ENCODE results near the gene PRKG1.
"Not testable (repeated sequence)": the region's sequence is repeated elsewhere in the genome, so short reads cannot be mapped to it uniquely, and the experiment has no call there.

Gene PRKG1

GRCh38 chr10:52007091-52007490 lies 932.8 kb downstream of the PRKG1 start:
- DNase-seq (ENCODE audit: low spot score) = no peak

GRCh38 chr10:52011118-52011517 lies 936.8 kb downstream of the PRKG1 start:
- DNase-seq (ENCODE audit: low spot score) = no peak

GRCh38 chr10:52019077-52019555 lies 944.8 kb downstream of the PRKG1 start:
- no peak for DNase-seq (ENCODE audit: low spot score)

GRCh38 chr10:52019656-52020055 lies 945.4 kb downstream of the PRKG1 start:
- DNase-seq (ENCODE audit: low spot score) = no peak

- DNase-seq (ENCODE audit: low spot score) = no peak
Observed at GRCh38 chr10:52020173-52020572, 945.9 kb downstream of the PRKG1 start.

- no peak for DNase-seq (ENCODE audit: low spot score)
Observed at GRCh38 chr10:52020702-52021101, 946.4 kb downstream of the PRKG1 start.

- DNase-seq (ENCODE audit: low spot score) = no peak
Observed at GRCh38 chr10:52027055-52027705, 952.9 kb downstream of the PRKG1 start.

GRCh38 chr10:52028523-52028858 lies 954.2 kb downstream of the PRKG1 start:
- DNase-seq (ENCODE audit: low spot score) = no peak

- no peak for DNase-seq (ENCODE audit: low spot score)
Observed at GRCh38 chr10:52029628-52030027, 955.3 kb downstream of the PRKG1 start.

GRCh38 chr10:52030051-52030790 lies 955.9 kb downstream of the PRKG1 start:
- no peak for DNase-seq (ENCODE audit: low spot score)

GRCh38 chr10:52030975-52031374 lies 956.7 kb downstream of the PRKG1 start:
- no peak for DNase-seq (ENCODE audit: low spot score)

GRCh38 chr10:52031771-52032170 lies 957.5 kb downstream of the PRKG1 start:
- no peak for DNase-seq (ENCODE audit: low spot score)

GRCh38 chr10:52032681-52033629 lies 958.7 kb downstream of the PRKG1 start:
- DNase-seq (ENCODE audit: low spot score) = no peak

- DNase-seq (ENCODE audit: low spot score) = not testable (repeated sequence)
Observed at GRCh38 chr10:52039002-52039793, 964.9 kb downstream of the PRKG1 start.

GRCh38 chr10:52040486-52040885 lies 966.2 kb downstream of the PRKG1 start:
- no peak for DNase-seq (ENCODE audit: low spot score)

- DNase-seq (ENCODE audit: low spot score) = no peak
Observed at GRCh38 chr10:52043811-52044210, 969.5 kb downstream of the PRKG1 start.

GRCh38 chr10:52048051-52048450 lies 973.8 kb downstream of the PRKG1 start:
- no peak for DNase-seq (ENCODE audit: low spot score)

- DNase-seq (ENCODE audit: low spot score) = no peak
Observed at GRCh38 chr10:52050429-52051047, 976.3 kb downstream of the PRKG1 start.

GRCh38 chr10:52053497-52053896 lies 979.2 kb downstream of the PRKG1 start:
- DNase-seq (ENCODE audit: low spot score) = no peak

- DNase-seq (ENCODE audit: low spot score) = no peak
Observed at GRCh38 chr10:52056291-52056690, 982.0 kb downstream of the PRKG1 start.

GRCh38 chr10:52059089-52059488 lies 984.8 kb downstream of the PRKG1 start:
- no peak for DNase-seq (ENCODE audit: low spot score)

All from putamen (tissue), 1 donor.